Activated T-cell treated with anti-CD3 and anti-CD28 coated beads, Interleukin-2, amount 50 U/mL, for 4 hours (primary cell): Measurements from ENCODE around the gene SLC23A2. TPM values are rescaled to one million over a fixed set of nuclear protein-coding genes. Genes with fewer than 3 reads are reported as not detected.
A peak's percentile ranks its signal among the peaks of the same experiment; 100 is the strongest.
"Not testable (repeated sequence)": the region's sequence is repeated elsewhere in the genome, so short reads cannot be mapped to it uniquely, and the experiment has no call there.

Experiments used
- ATAC-seq, 2 donors: fragments of 200-7000 bp; cut with Tn5 transposase; one replicate each; pipeline ENCODE4 v1.10.0; 2021
- DNase-seq: peaks from one replicate; pipeline ENCODE4 v3.0.0-alpha.2; 2020
- H3K27me3 Mint-ChIP-seq: one replicate; pipeline ENCODE4 v1.8.0; 2021; ENCODE audit warnings: low read depth, mixed read lengths
- H3K36me3 Mint-ChIP-seq: one replicate; pipeline ENCODE4 v1.8.0; 2022; ENCODE audit warnings: mixed read lengths; ENCODE audit not compliant: insufficient read depth
- H3K4me1 Mint-ChIP-seq: one replicate; pipeline ENCODE4 v1.8.0; 2021; ENCODE audit warnings: low read depth, mixed read lengths
- H3K4me3 Mint-ChIP-seq: one replicate; pipeline ENCODE4 v1.8.0; 2021; ENCODE audit warnings: mild to moderate bottlenecking, moderate library complexity, mixed read lengths
- H3K9me3 Mint-ChIP-seq: one replicate; pipeline ENCODE4 v1.8.0; 2021; ENCODE audit warnings: mixed read lengths
- total RNA-seq, 3 donors: library from RNA; stranded (reverse); gene quantifications; one replicate each; pipeline ENCODE4 v1.2.1, GENCODE V29; 2021

The SLC23A2 gene
- total RNA-seq, 3 donors from 2014 or later: 19.6 to 25.9 (median 20.4) TPM

GRCh38 chr20:5028258-5029059 is 27.1 kb upstream of the SLC23A2 start:
- ATAC-seq, H3K27me3 Mint-ChIP-seq, H3K36me3 Mint-ChIP-seq, H3K4me3 Mint-ChIP-seq, H3K4me1 Mint-ChIP-seq, DNase-seq, H3K9me3 Mint-ChIP-seq: not testable (repeated sequence)

- DNase-seq: no peak
- Mint-ChIP-seq H3K36me3 (no peaks in the 10 kb centered on the region), H3K4me1 (no peaks in the 10 kb centered on the region)
Observed at GRCh38 chr20:5024982-5025381, 23.7 kb upstream of the SLC23A2 start.

GRCh38 chr20:5024103-5024502 is 22.8 kb upstream of the SLC23A2 start:
- Mint-ChIP-seq H3K27me3 (no peaks in the 10 kb centered on the region), H3K4me3 (no peak overlapping the region), H3K9me3 (no peaks in the 10 kb centered on the region), H3K4me1 (no peaks in the 10 kb centered on the region), H3K36me3 (no peaks in the 10 kb centered on the region)
- DNase-seq (no peak), ATAC-seq (no peak)

More at GRCh38 chr20:5024982-5025381, 23.7 kb upstream of the SLC23A2 start:
- ATAC-seq: no peak
- H3K4me3 Mint-ChIP-seq: no peak overlapping the region
- H3K27me3 Mint-ChIP-seq: no peaks in the 10 kb centered on the region
- no peaks in the 10 kb centered on the region for H3K9me3 Mint-ChIP-seq

GRCh38 chr20:5023171-5023570 is 21.9 kb upstream of the SLC23A2 start:
- H3K4me3 Mint-ChIP-seq, H3K4me1 Mint-ChIP-seq, H3K36me3 Mint-ChIP-seq, DNase-seq, H3K27me3 Mint-ChIP-seq, H3K9me3 Mint-ChIP-seq, ATAC-seq: not testable (repeated sequence)

- Mint-ChIP-seq H3K27me3 (no peaks in the 10 kb centered on the region), H3K4me3 (no peak overlapping the region), H3K9me3 (no peaks in the 10 kb centered on the region), H3K36me3 (no peaks in the 10 kb centered on the region), H3K4me1 (no peaks in the 10 kb centered on the region)
- ATAC-seq (no peak), DNase-seq (no peak)
Observed at GRCh38 chr20:5020760-5021159, 19.4 kb upstream of the SLC23A2 start.

GRCh38 chr20:5013682-5014447 is 12.6 kb upstream of the SLC23A2 start:
- ATAC-seq: no peak
- H3K36me3 Mint-ChIP-seq: no peaks in the 10 kb centered on the region
- no peak overlapping the region for H3K4me3 Mint-ChIP-seq
- no peak for DNase-seq
- H3K9me3 Mint-ChIP-seq: no peaks in the 10 kb centered on the region
- no peaks in the 10 kb centered on the region for H3K27me3 Mint-ChIP-seq
- peaks cover 3% of the 10 kb centered on the region for H3K4me1 Mint-ChIP-seq

- Mint-ChIP-seq H3K27me3 (no peaks in the 10 kb centered on the region), H3K36me3 (no peaks in the 10 kb centered on the region), H3K4me1 (peaks cover 8% of the 10 kb centered on the region), H3K9me3 (no peaks in the 10 kb centered on the region), H3K4me3 (no peak overlapping the region)
- ATAC-seq (no peak), DNase-seq (no peak)
Observed at GRCh38 chr20:5008759-5009158, 7.4 kb upstream of the SLC23A2 start.

- H3K4me1 Mint-ChIP-seq: peaks cover 15% of the 10 kb centered on the region
Observed at GRCh38 chr20:5005326-5005725, 4.0 kb upstream of the SLC23A2 start.

GRCh38 chr20:5004825-5005224 is 3.5 kb upstream of the SLC23A2 start:
- not testable (repeated sequence) for H3K4me3 Mint-ChIP-seq, H3K9me3 Mint-ChIP-seq, ATAC-seq, H3K27me3 Mint-ChIP-seq, DNase-seq, H3K36me3 Mint-ChIP-seq
- H3K4me1 Mint-ChIP-seq: peaks cover 19% of the 10 kb centered on the region

More at GRCh38 chr20:5005326-5005725, 4.0 kb upstream of the SLC23A2 start:
- no peaks in the 10 kb centered on the region for H3K9me3 Mint-ChIP-seq
- H3K27me3 Mint-ChIP-seq: no peaks in the 10 kb centered on the region
- no peak overlapping the region for H3K4me3 Mint-ChIP-seq
- H3K36me3 Mint-ChIP-seq: no peaks in the 10 kb centered on the region
- ATAC-seq (no peak), DNase-seq (no peak)

GRCh38 chr20:5003626-5004025 is 2.3 kb upstream of the SLC23A2 start:
- H3K9me3 Mint-ChIP-seq: no peaks in the 10 kb centered on the region
- DNase-seq: no peak
- peaks cover 21% of the 10 kb centered on the region for H3K4me1 Mint-ChIP-seq
- no peaks in the 10 kb centered on the region for H3K36me3 Mint-ChIP-seq
- no peaks in the 10 kb centered on the region for H3K27me3 Mint-ChIP-seq
- no peak for ATAC-seq
- no peak overlapping the region for H3K4me3 Mint-ChIP-seq

GRCh38 chr20:5002077-5002413 is 735 bp upstream of the SLC23A2 start:
- Mint-ChIP-seq H3K4me3 (peak overlapping the region; percentile 95), H3K27me3 (no peaks in the 10 kb centered on the region), H3K9me3 (no peaks in the 10 kb centered on the region), H3K4me1 (peaks cover 30% of the 10 kb centered on the region), H3K36me3 (peaks cover 4% of the 10 kb centered on the region)
- DNase-seq (no peak), ATAC-seq (no peak)

GRCh38 chr20:5000263-5001173 is 792 bp downstream of the SLC23A2 start:
- Mint-ChIP-seq H3K36me3 (peaks cover 4% of the 10 kb centered on the region), H3K4me1 (peaks cover 33% of the 10 kb centered on the region), H3K27me3 (no peaks in the 10 kb centered on the region), H3K9me3 (no peaks in the 10 kb centered on the region), H3K4me3 (peak overlapping the region; percentile 87)
- peak; percentile 66 to 72 for ATAC-seq
- DNase-seq: peak; percentile 9

GRCh38 chr20:4999788-5000187 is 1.5 kb downstream of the SLC23A2 start:
- Mint-ChIP-seq H3K4me3 (peak overlapping the region; percentile 87), H3K36me3 (peaks cover 4% of the 10 kb centered on the region), H3K9me3 (no peaks in the 10 kb centered on the region), H3K27me3 (no peaks in the 10 kb centered on the region), H3K4me1 (peaks cover 36% of the 10 kb centered on the region)
- ATAC-seq (no peak), DNase-seq (no peak)

GRCh38 chr20:4998160-4998651 is 3.1 kb downstream of the SLC23A2 start:
- H3K4me1 Mint-ChIP-seq: peaks cover 41% of the 10 kb centered on the region
- DNase-seq (no peak), ATAC-seq (no peak)
- no peaks in the 10 kb centered on the region for H3K27me3 Mint-ChIP-seq
- H3K9me3 Mint-ChIP-seq: no peaks in the 10 kb centered on the region
- peak overlapping the region; percentile 15 for H3K4me3 Mint-ChIP-seq
- H3K36me3 Mint-ChIP-seq: peaks cover 4% of the 10 kb centered on the region
